Erythroblast (primary cell): ENCODE measurements around the gene DCLRE1B.

Source experiments
- GATA1 ChIP-seq: IDR thresholded peaks from 2 replicates; pipeline ENCODE4 v1.6.1; 2011; ENCODE audit warnings: low read depth, mild to moderate bottlenecking, control low read depth, low read length, moderate library complexity
- POLR2A ChIP-seq: IDR thresholded peaks from 2 replicates; pipeline ENCODE4 v1.6.1; 2011; ENCODE audit warnings: mild to moderate bottlenecking, low read length

GRCh38 chr1:113934511-113935055 is 29.5 kb downstream of the DCLRE1B start:
- no peak for TF ChIP-seq POLR2A
- TF ChIP-seq GATA1 = no peak
